Measurements from ENCODE around the gene RBMS1. TPM values are rescaled to one million over a fixed set of nuclear protein-coding genes. Genes with fewer than 3 reads are reported as not detected.

The RBMS1 gene
- total and polyA plus RNA-seq, 2 of the 13 experiments (the other 11 are each of a cell fraction or from before 2014, with no cell fraction given): 55.5 to 110 TPM

DNA sequence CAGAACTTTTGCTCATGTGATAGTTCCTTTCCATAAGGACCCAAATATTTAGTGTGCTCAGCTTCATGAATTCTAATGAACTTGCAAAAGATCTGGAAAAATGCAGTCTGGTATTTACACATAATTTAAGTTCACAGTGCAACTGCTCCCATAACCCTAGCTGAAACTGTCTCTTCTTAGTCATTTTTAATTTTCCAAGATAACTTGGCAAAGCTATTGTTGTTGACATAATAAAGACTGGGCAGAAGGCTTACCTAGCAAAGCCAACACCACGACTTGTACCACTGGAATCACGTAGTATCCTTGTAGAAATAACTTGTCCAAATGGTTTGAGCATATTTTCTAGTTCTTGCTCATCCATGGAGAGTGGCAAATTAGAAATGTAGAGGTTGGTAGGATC lies 190.5 kb downstream of the RBMS1 start:
- Histone ChIP-seq H3K27ac (ENCODE audit: extremely low read length, insufficient read depth, low read length) (no peak overlapping the region), H3K79me2 (ENCODE audit: insufficient read depth, low read length) (no peaks in the 10 kb centered on the region), H3K9ac (ENCODE audit: insufficient read depth, low read depth, low read length) (no peak overlapping the region), H2AFZ (ENCODE audit: low read length) (no peak overlapping the region), H3K27me3 (ENCODE audit: control insufficient read depth in 1 of 2, insufficient read depth in 2 of 2, low read length in 2 of 2) (no peaks in the 10 kb centered on the region), H3K4me3 (replicated peaks in 1 of 3; ENCODE audit: insufficient read depth in 1 of 3, low read depth in 2 of 3, low read length in 3 of 3) (no peak overlapping the region), H4K20me1 (ENCODE audit: insufficient read depth, low read length) (no peaks in the 10 kb centered on the region; the same call in 1 of the 2 replicates), H3K9me3 (ENCODE audit: low read length) (no peaks in the 10 kb centered on the region), H3K4me1 (ENCODE audit: insufficient read depth, low read length) (no peaks in the 10 kb centered on the region), H3K36me3 (replicated peaks in 1 of 2; ENCODE audit: control insufficient read depth in 1 of 2, insufficient read depth in 2 of 2, low read length in 2 of 2) (peaks cover 9 to 38% of the 10 kb centered on the region in 2 experiments), H3K4me2 (ENCODE audit: low read depth, low read length) (no peak overlapping the region)
- POLR2A ChIA-PET: no interaction called here
- intact Hi-C loops (cut with micrococcal nuclease; ENCODE audit: unreplicated experiment): no loop called here
- TF ChIP-seq ZNF557 (CRISPR knock-in tag; IDR thresholded peaks at IDR 0.05) (no peak), ETV6 (CRISPR knock-in tag; conservative IDR thresholded peaks at IDR 0.05) (no peak), RFXAP (CRISPR knock-in tag; IDR thresholded peaks at IDR 0.05; ENCODE audit: borderline replicate concordance) (no peak), THYN1 (CRISPR knock-in tag; IDR thresholded peaks at IDR 0.05; ENCODE audit: borderline replicate concordance, low read depth) (no peak), ZBTB38 (CRISPR knock-in tag; IDR thresholded peaks at IDR 0.05) (no peak), SNAPC5 (CRISPR knock-in tag; IDR thresholded peaks at IDR 0.05; ENCODE audit: borderline replicate concordance) (no peak), TSC22D2 (CRISPR knock-in tag; IDR thresholded peaks at IDR 0.05; ENCODE audit: borderline replicate concordance) (no peak), CREB1 (IDR thresholded peaks at IDR 0.05) (no peak), CREB1 (CRISPR knock-in tag; IDR thresholded peaks at IDR 0.05) (no peak)
- TF ChIP-seq, protein P1, sequence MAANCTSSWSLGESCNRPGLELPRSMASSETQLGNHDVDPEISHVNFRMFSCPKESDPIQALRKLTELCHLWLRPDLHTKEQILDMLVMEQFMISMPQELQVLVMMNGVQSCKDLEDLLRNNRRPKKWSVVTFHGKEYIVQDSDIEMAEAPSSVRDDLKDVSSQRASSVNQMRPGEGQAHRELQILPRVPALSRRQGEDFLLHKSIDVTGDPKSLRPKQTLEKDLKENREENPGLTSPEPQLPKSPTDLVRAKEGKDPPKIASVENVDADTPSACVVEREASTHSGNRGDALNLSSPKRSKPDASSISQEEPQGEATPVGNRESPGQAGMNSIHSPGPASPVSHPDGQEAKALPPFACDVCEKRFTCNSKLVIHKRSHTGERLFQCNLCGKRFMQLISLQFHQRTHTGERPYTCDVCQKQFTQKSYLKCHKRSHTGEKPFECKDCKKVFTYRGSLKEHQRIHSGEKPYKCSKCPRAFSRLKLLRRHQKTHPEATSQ (CRISPR knock-in tag; IDR thresholded peaks at IDR 0.05; ENCODE audit: borderline replicate concordance): no peak
- TF ChIP-seq, protein P2, sequence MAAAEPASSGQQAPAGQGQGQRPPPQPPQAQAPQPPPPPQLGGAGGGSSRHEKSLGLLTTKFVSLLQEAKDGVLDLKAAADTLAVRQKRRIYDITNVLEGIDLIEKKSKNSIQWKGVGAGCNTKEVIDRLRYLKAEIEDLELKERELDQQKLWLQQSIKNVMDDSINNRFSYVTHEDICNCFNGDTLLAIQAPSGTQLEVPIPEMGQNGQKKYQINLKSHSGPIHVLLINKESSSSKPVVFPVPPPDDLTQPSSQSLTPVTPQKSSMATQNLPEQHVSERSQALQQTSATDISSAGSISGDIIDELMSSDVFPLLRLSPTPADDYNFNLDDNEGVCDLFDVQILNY (CRISPR knock-in tag; conservative IDR thresholded peaks at IDR 0.05): no peak
- CTCF ChIA-PET (ENCODE audit: low intra/inter-chr PET ratio, low total read pairs): no interaction called here
- ATAC-seq: no peak
- 99% methylated on average over 2 of the region's 2 CpGs for WGBS (ENCODE audit: low lambda C conversion rate)
- in situ Hi-C loops (cut with HindIII; ENCODE audit: extremely low pct_ligation_motif_present, low pct_unique_long_range_greater_than_20kb): no loop called here
- FAIRE-seq: peak; percentile 42
- no TSS peak for BruUV-seq (replicated peaks)
- no peak for DNase-seq (ENCODE audit: low spot score)

Measured in HepG2 (cell line).